DMS153 (cell line): ENCODE data around the gene CTCF.

Experiments
- DNase-seq: peaks from one replicate; lab custom pipeline; 2025; lab: John Stamatoyannopoulos, UW

The CTCF gene

DNA sequence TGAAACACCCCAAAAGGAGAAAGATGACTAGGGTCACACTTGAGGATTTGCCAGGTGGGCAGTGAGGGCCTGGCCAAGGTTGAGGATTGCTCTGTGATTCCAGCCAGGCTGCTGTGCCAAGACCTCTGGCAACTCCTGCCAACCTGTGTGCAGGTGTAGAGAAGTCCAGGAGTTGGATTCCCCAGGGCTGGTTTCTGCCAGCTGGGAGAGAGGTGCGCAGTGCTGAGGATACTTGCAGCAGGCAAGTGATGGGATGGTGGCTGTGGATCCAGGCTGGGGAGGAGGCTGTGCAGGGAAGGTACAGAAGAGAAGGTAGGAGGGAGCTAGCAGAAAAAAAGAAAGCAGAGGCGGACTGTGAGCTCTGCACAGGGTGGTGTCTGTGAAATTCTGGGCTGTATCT lies 27.1 kb upstream of the CTCF start:
- no peak for DNase-seq

DNA sequence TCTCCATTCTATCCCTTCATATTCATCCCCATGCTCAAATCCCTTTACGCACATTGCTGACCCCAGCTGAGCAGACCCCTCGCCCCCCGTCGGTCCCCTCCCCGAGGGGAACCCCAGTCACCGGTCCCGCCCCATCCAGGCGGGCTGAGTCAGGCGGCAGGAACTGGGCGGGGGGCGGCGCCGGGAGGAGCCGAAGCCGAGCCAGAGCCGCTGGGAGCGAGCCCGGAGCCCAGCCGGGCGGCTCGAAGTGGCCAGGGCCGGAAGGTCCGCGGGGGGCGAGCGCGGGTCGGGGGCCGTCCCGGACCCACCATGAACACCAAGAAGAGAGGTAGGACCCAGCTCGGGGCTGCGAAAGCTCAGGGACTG lies 25.1 kb upstream of the CTCF start:
- DNase-seq, result no peak

DNA sequence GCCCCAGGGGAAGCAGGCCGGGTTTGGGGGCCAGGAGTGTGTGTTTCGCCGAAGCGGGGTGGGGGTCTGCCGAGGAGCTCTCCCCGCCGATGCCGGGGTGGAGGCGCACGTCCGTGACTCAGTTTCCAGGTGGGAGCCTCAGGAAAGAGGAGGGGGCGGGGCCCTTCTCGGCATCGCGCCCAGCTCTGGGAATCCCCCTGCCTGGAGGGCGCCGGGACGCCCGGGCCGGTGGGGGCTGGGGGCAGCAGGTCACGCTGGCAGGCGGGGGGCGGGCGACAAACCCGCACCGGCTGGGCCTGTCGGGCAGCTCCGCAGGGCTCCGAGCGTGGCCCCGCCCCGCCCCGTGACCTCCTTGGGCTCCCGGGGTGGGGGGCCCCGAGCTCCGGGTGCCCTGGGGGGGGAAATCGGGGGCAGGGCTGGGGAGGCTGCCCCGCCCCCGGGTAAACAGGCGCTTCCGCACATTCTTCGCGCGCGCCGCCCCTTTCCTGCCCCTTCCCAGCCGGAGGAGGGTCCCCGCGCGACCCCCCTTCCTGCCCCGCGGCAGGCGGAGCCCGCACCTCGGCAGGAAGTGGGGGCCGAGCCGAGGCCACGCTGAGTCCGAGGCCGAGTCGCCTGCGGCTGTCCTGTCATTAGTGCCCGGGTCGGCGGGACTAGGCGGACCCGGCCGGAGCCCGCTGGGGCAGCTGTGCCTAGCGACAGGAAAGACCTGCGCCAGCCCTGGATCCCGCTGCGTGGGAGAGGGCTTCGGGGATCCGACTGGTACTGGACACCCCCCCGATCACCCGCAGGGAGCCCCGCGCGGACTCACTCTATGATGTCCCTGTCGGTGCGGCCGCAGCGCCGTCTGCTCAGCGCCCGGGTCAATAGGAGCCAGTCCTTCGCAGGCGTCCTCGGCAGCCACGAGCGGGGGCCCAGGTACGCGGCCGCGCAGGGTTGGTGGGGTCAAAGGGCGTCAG lies 24.4 kb upstream of the CTCF start:
- no peak for DNase-seq

DNA sequence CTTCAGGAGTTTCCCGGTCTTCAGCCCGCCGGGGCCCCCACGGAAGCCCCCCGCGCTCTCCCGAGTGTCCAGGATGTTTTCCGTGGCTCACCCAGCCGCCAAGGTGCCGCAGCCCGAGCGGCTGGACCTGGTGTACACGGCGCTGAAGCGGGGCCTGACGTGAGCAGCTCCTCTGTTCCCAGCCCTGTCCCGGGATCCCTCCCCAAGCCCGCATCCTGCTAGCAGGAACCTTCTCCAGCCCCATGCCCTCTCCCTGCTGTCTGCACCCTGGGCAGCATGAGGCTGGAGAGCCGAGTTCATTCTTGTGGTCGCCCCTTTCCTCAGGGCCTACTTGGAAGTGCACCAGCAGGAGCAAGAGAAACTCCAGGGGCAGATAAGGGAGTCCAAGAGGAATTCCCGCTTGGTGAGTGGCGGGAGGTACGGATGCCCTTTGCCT lies 23.6 kb upstream of the CTCF start:
- DNase-seq, result no peak

DNA sequence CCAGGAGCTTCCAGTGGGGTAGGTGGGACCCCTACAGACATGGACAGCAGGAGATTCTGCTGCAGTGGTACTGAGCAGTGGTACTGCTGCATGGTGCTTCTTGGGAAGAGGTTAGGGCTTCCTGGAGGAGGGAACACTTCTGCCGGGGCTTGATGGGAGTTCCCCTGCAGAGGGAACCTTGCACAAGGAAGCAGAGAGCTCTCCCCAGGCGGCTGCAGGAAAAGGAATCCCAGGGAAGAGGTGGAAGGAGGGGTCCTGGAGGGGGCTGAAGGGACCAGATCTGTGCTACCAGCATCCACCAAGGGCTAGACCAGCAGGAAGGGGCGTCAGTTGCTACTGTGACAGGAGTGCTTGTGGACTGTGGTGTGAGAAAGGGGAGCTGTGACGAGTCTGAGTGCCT lies 23.1 kb upstream of the CTCF start:
- no peak for DNase-seq

DNA sequence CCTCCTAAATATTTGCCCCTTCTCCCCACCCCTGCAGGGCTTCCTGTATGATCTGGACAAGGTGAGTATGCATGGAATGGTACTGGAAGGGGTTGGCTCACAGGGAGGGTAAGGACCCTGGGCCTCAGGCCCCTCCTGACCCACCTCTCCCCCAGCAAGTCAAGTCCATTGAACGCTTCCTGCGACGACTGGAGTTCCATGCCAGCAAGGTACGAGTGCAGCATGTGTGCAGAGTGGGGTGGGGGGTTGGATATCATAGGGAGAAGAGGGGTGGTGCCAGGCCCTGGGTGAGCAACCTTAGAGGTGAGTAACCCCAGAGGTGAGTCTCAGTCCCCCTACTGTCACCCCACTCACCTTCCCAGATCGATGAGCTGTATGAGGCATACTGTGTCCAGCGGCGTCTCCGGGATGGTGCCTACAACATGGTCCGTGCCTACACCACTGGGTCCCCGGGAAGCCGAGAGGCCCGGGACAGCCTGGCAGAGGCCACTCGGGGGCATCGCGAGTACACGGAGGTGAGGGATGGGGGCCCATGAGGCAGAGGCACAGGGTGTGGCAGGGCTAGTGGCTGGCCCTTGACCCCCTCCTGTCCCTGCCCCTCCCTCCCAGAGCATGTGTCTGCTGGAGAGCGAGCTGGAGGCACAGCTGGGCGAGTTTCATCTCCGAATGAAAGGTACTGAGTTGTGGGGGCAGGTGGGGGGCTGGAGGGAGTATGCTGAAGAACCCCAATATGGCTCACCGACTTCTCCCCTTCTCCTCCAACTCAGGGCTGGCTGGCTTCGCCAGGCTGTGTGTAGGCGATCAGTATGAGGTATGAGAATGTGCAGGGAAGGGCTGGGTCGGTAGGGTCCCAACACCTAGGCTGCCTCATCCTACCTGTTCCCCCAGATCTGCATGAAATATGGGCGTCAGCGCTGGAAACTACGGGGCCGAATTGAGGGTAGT lies 22.4 kb upstream of the CTCF start:
- no peak for DNase-seq

DNA sequence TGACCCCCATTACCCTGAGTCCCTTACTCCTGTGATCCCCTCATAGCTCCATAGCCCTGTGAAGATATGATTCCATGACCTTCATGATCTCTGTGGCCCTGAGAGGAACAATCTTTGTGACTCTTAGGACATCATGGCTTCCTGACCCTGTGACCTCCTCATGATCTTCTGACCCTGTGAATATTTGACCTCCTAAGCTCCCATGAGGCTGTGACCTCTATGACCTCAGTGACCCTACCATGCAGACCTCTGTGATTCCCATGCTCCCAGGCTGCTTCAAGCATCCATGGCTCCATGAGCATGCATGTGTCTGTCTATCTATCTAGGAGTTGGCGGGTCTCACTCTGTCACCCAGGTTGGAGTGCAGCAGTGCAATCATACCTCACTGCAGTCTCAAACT lies 21.6 kb upstream of the CTCF start:
- DNase-seq, result no peak

DNA sequence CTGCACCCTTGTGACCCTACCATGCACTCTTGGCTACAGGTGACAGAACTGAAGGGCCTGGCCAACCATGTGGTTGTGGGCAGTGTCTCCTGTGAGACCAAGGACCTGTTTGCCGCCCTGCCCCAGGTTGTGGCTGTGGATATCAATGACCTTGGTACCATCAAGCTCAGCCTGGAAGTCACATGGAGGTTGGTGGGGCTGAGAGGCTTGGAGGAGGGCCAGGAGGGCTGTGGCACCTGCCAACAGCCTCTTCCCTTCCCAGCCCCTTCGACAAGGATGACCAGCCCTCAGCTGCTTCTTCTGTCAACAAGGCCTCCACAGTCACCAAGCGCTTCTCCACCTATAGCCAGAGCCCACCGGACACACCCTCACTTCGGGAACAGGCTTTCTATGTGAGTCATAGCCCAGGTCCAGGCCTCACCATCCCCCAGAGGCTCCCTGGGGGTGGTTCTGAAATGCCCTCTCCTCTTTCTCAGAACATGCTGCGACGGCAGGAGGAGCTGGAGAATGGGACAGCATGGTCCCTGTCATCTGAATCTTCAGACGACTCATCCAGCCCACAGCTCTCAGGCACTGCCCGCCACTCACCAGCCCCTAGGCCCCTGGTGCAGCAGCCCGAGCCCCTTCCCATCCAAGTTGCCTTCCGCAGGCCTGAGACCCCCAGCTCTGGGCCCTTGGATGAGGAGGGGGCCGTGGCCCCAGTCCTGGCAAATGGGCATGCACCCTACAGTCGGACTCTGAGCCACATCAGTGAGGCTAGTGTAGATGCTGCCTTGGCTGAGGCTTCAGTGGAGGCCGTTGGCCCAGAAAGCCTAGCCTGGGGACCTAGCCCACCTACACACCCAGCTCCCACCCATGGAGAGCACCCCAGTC lies 20.7 kb upstream of the CTCF start:
- DNase-seq, result no peak

DNA sequence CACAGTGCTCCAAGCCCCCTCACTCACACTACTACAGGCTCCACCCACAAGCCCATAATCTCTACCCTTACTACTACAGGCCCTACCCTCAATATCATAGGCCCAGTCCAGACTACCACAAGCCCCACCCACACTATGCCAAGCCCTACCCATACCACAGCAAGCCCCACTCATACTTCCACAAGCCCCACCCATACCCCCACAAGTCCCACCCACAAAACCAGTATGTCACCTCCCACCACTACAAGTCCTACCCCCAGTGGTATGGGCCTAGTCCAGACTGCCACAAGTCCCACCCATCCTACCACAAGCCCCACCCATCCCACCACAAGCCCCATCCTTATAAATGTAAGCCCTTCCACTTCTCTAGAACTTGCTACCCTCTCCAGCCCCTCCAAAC lies 19.9 kb upstream of the CTCF start:
- no peak for DNase-seq

DNA sequence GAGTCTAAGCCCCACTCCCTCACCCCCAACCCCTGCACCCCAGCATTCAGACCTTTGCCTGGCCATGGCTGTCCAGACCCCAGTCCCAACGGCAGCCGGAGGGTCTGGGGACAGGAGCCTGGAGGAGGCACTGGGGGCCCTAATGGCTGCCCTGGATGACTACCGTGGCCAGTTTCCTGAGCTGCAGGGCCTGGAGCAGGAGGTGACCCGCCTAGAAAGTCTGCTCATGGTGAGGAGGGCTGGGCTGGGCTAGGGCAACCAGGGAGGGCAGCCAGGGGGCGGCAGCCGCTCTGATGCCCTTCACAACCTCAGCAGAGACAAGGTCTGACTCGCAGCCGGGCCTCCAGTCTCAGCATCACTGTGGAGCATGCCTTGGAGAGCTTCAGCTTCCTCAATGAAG lies 19.3 kb upstream of the CTCF start:
- DNase-seq, result no peak

DNA sequence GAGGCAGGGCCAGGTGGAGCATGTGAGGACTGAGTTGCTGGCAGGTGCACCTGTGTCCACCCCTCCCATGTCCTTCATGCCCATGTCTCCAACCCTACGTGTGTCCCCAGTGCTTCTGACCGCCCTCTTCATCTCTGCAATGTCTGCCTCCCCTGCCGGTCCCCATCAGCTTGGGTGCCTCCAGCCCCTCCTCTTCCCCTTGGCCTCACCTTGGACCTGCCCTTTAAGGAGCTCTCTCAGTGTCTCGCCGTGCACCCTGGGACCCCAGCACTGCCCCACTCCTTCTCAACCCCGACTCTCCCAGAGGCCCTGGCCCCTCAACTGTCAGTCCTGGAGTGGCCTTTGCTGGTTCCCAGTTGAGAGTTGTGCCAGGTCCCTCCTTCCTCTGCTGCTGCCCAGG lies 18.7 kb upstream of the CTCF start:
- no peak for DNase-seq

DNA sequence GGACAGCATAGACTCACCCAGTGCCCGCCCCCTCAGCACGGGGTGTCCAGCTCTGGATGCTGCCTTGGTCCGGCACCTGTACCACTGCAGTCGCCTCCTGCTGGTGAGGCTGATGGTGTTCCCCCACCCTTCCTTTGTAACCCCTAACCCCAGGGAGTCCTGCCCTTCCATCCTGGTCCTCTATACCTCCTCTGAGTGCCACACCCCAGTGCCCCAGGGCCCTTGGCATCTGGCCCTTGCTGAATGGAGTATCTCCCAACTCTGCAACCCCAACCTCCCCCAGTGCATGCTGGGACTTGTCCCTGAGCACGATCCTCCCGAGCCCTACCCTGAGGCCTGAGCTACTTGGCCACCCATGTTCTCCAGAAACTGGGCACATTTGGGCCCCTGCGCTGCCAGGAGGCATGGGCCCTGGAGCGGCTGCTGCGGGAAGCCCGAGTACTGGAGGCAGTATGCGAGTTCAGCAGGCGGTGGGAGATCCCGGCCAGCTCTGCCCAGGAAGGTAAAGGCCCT lies 17.9 kb upstream of the CTCF start:
- DNase-seq, result no peak

DNA sequence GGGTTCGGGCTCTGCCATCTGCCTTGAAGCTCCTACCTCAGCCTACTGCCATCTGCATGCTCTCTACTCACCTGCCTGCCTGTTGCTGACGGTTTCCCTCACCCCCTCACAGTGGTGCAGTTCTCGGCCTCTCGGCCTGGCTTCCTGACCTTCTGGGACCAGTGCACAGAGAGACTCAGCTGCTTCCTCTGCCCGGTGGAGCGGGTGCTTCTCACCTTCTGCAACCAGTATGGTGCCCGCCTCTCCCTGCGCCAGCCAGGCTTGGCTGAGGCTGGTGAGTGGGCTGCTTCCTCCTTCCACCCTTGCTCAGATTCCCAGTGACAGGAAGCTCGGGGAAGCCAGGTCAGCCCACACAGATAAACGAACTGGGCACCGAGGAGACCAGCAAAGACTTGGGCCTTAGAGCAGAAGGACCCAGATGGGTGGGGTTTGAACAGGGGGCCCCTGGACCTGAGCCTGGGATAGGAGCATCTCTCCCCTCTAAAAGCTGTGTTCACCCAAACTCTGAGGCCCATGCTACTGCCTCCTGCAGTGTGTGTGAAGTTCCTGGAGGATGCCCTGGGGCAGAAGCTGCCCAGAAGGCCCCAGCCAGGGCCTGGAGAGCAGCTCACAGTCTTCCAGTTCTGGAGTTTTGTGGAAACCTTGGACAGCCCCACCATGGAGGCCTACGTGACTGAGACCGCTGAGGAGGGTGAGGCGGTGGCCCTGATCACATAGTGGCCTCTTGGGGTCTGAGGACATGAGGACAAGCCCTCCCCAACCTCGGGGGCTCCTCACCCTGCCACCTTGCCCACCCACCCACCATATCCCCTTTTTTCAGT lies 17.3 kb upstream of the CTCF start:
- DNase-seq, result no peak

DNA sequence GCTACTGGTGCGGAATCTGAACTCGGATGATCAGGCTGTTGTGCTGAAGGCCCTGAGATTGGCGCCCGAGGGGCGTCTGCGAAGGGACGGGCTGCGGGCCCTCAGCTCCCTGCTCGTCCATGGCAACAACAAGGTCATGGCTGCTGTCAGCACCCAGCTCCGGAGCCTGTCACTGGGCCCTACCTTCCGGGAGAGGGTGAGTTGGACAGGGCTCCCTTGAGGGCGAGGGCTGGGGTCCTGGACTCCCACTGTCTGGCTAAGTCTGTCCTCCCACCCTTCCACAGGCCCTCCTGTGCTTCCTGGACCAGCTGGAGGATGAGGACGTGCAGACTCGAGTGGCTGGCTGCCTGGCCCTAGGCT lies 16.7 kb upstream of the CTCF start:
- DNase-seq, result no peak

DNA sequence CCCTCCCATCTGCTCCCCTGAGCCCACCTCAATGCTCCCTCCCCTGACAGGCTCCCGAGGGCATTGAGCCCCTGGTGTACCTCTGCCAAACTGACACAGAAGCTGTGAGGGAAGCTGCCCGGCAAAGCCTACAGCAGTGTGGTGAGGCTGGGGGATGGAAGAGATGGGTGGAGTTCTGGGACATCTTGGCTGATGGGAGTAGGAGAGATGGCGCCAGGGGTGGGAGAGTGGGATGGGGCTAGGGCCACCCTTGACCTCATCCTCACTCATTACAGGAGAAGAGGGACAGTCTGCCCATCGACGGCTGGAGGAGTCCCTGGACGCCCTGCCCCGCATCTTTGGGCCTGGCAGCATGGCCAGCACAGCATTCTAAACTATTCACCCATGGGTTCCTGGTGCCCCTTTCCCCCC lies 16.2 kb upstream of the CTCF start:
- no peak for DNase-seq

DNA sequence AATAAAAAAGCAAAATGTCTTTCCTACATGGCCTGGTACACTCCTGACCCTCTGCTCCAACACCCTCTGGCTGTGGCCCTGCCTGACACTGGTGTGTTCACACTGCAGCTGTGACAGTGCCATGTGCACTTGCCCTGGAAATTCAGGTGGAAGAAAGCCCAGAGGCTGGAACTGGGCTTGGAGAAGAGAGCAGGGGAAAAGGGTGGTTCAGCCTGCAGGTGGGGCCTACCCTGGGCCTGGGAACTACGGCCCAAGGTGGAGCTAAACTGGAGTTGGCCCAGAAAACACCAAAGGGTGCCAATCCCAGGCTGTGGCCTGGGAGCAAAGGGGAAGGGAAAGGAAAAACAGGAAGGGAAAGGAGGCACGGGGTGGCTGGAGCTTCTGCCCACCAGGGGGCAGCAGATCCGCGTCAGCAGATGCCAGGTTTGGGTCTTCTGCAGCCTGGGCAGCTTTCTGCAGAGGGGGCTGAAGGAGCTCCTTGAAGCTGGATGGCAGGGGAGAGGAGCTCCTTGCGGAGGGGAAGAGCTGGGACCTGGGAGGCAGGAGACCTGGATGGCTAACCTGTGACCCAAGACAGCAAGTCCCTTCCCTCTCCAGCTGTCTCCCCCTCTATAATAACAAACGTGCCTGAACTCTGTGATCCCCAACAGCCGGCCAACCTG lies 15.4 kb upstream of the CTCF start:
- peak; percentile 36 for DNase-seq

DNA sequence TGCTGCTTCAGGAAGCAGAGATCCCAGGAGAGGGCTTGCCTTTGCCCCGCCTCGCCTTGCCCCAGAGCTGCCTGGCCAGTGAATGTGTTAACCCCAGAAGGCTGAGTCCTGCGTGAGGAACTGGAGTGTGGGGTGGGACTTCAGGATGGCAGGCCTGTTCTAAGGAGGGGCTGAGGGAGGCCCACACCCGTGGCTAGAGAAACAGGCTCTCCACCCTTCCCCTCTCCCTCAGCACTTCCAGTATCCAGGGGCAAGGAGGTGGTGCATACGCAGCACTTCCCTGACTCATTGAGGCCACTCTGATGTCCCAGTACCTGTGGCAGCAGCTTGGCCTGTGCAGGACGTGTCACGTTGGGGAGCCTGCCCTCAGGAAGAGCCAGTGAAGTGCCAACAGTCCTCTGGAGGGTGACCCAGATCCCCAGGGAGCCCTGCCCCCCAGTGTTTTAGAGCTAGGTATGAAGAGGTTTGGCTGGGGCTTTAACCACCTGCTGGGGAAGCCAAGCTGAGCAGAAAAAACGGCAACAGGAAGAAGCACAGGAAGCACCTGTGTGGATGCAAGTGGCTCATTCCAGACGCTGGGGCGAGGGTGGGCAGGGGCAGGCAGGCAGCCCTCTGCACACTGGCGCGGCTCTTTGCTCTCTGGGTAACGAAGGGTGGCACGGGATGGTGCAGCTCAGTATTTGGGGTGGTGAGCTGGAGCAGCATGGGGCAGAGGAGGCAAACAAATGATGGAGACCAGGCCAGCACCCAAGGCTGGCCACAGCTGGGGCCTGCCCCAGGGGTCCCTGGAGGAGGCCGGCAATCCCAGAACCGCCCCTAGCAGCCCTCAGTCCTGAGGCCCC lies 14.7 kb upstream of the CTCF start:
- DNase-seq, result peak; percentile 74

DNA sequence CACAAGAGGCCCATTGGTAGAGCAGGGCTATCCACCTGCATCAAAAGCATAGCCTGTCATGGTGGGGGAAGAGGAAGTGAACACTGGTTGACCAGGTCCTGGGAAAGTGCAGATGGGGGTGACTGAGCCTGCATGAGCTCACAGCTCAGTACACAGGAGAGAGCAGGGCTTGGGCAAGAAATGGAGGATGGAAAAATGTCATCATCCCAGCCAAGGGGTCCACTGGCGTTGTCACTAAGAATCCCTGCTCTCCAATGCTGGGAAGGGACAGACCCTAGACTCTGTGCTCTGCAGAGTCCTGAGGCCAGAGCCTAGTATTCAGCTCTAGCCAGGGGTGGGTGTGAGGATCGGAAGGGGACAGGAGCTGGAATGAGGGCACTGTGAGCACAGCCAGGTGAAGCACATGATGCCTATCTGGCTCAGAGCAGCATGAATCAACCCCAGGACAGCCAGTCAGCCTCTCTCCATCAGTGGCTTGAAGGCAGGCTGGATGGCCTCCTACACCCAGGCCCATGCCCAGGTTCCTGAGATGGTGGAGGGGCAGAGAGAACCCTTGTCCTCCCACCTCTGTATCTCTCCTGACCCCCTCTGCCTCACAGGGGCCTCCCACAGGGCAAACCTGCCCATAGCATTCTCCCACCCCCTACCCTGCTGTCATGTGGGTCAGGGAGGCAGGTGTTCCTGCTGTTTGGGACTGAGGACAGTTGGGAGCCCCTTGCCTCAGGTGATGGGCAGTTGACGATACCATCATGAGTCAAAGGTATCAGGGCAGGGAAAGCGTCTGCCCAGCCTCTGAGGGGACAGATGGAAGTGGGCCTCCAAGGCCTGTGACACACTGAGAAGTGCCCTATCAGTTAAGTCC lies 13.8 kb upstream of the CTCF start:
- no peak for DNase-seq

DNA sequence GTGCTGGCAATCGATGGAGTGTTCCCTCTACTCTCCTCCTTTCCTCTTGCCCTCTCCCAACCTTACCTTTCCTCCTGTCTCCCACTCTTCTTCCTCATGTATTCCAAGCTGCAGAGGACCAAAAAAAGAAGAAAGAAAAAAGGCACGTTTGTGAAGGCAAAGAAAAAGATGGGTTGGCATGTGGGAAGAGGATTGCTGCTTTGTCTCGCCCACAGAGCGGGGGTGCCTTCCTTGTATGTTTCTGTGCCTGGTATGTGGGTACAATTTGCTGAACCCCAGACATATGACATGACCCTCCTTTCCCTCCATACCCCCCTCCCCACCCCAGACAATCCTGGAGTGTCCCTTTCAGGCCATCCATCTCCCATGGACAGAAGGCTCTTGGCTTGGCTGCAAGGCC lies 13.1 kb upstream of the CTCF start:
- DNase-seq, result no peak
